Neural progenitor cell (in vitro differentiated cells): ENCODE data around the gene MRM2. TPM values are rescaled to one million over a fixed set of nuclear protein-coding genes. Genes with fewer than 3 reads are reported as not detected.

Source experiments
- DNase-seq: peaks from one replicate; pipeline ENCODE4 v3.0.0-alpha.2; 2016; ENCODE audit warnings: low spot score
- H2AFZ ChIP-seq: fragments of 200-600 bp; sonication (generic); replicated peaks from 2 replicates; pipeline ENCODE4 v1.6.1; 2016; ENCODE audit warnings: antibody characterized with exemption
- H3F3A ChIP-seq: fragments of 200-600 bp; sonication (generic); 2 replicates; pipeline ENCODE4 v1.6.1; 2016; ENCODE audit warnings: antibody characterized with exemption, low read depth
- H3K27ac ChIP-seq: fragments of 200-600 bp; sonication (generic); 2 replicates; pipeline ENCODE4 v1.5.1; 2016; ENCODE audit warnings: mild to moderate bottlenecking
- H3K27me3 ChIP-seq: fragments of 200-600 bp; sonication (generic); 2 replicates; pipeline ENCODE4 v1.6.1; 2016; ENCODE audit warnings: mild to moderate bottlenecking, moderate library complexity
- H3K36me3 ChIP-seq: fragments of 200-600 bp; sonication (generic); 2 replicates; pipeline ENCODE4 v1.5.1; 2016
- H3K4me1 ChIP-seq: fragments of 200-600 bp; sonication (generic); 2 replicates; pipeline ENCODE4 v1.6.1; 2016; ENCODE audit warnings: mixed run types
- H3K4me2 ChIP-seq: fragments of 200-600 bp; sonication (generic); 2 replicates; pipeline ENCODE4 v1.6.1; 2016
- H3K4me3 ChIP-seq: fragments of 200-600 bp; sonication (generic); 2 replicates; pipeline ENCODE4 v1.5.1; 2016
- H3K79me2 ChIP-seq: fragments of 200-600 bp; sonication (generic); 2 replicates; pipeline ENCODE4 v1.6.1; 2016; ENCODE audit warnings: low read depth
- H3K9ac ChIP-seq: fragments of 200-600 bp; sonication (generic); 2 replicates; pipeline ENCODE4 v1.6.1; 2016
- H3K9me3 ChIP-seq: fragments of 200-600 bp; sonication (generic); 2 replicates; pipeline ENCODE4 v1.5.1; 2016; ENCODE audit warnings: low read depth
- H4K20me1 ChIP-seq: fragments of 200-600 bp; sonication (generic); 2 replicates; pipeline ENCODE4 v1.6.1; 2016; ENCODE audit warnings: low read depth
- H3K27ac Mint-ChIP-seq: 3 replicates; pipeline ENCODE4 v1.8.0; 2021; ENCODE audit warnings: mixed read lengths
- H3K27me3 Mint-ChIP-seq: 2 replicates; pipeline ENCODE4 v1.8.0; 2022; ENCODE audit warnings: low read depth, mild to moderate bottlenecking, inconsistent platforms, moderate library complexity, mixed read lengths; ENCODE audit not compliant: insufficient read depth
- H3K36me3 Mint-ChIP-seq: 3 replicates; pipeline ENCODE4 v1.8.0; 2021; ENCODE audit warnings: mixed read lengths
- H3K4me1 Mint-ChIP-seq: 3 replicates; pipeline ENCODE4 v1.8.0; 2021; ENCODE audit warnings: mixed read lengths
- H3K4me3 Mint-ChIP-seq: 3 replicates; pipeline ENCODE4 v1.8.0; 2021; ENCODE audit warnings: mild to moderate bottlenecking, moderate library complexity, mixed read lengths
- H3K9me3 Mint-ChIP-seq: 3 replicates; pipeline ENCODE4 v1.8.0; 2020; ENCODE audit warnings: mixed read lengths
- CTCF ChIP-seq: fragments of 200-600 bp; sonication (generic); IDR thresholded peaks from 2 replicates; pipeline ENCODE4 v1.5.1; 2017; ENCODE audit warnings: antibody characterized with exemption, mild to moderate bottlenecking
- EZH2 ChIP-seq: fragments of 200-600 bp; sonication (generic); IDR thresholded peaks from 2 replicates; pipeline ENCODE4 v1.6.1; 2017; ENCODE audit warnings: antibody characterized with exemption, mild to moderate bottlenecking, moderate library complexity
- EZH2phosphoT487 ChIP-seq: fragments of 200-600 bp; sonication (generic); IDR thresholded peaks from 2 replicates; pipeline ENCODE4 v1.6.1; 2017; ENCODE audit warnings: antibody characterized with exemption
- total RNA-seq: library from RNA; depleted of rRNA; stranded (reverse); fragments of >200 nt; gene quantifications from 2 replicates; pipeline ENCODE4 v1.2.3, GENCODE V29; 2015; ENCODE audit warnings: low replicate concordance

The MRM2 gene
- total RNA-seq, 1 donor from 2014 or later, result 34.3 TPM

GRCh38 chr7:2214636-2215035, 27.4 kb downstream of the MRM2 start:
- Mint-ChIP-seq H3K27me3 (peaks cover 6% of the 10 kb centered on the region), H3K4me1 (no peaks in the 10 kb centered on the region), H3K27ac (no peak overlapping the region), H3K4me3 (no peak overlapping the region), H3K9me3 (no peaks in the 10 kb centered on the region), H3K36me3 (peaks cover 29% of the 10 kb centered on the region)
- H3K4me3 ChIP-seq, result no peak overlapping the region
- no peak overlapping the region for H3K27ac ChIP-seq
- no peak overlapping the region for H3K9ac ChIP-seq
- no peaks in the 10 kb centered on the region for H3F3A ChIP-seq
- no peaks in the 10 kb centered on the region for H3K36me3 ChIP-seq
- TF ChIP-seq EZH2 (no peak), EZH2phosphoT487 (no peak), CTCF (no peak)
- H4K20me1 ChIP-seq, result peaks cover 4% of the 10 kb centered on the region
- no peaks in the 10 kb centered on the region for H3K27me3 ChIP-seq
- no peaks in the 10 kb centered on the region for H3K79me2 ChIP-seq
- H3K9me3 ChIP-seq, result no peaks in the 10 kb centered on the region
- DNase-seq, result no peak
- no peak overlapping the region for H3K4me2 ChIP-seq
- no peak overlapping the region for H2AFZ ChIP-seq
- H3K4me1 ChIP-seq, result no peaks in the 10 kb centered on the region

- no peak for DNase-seq
- H3K4me1 Mint-ChIP-seq, result no peaks in the 10 kb centered on the region
These were observed 28.3 kb downstream of the MRM2 start for GRCh38 chr7:2213551-2214215.

GRCh38 chr7:2212906-2213305, 29.1 kb downstream of the MRM2 start:
- H3K27me3 Mint-ChIP-seq, result peaks cover 3% of the 10 kb centered on the region
- Histone ChIP-seq H3K79me2 (no peaks in the 10 kb centered on the region), H3K36me3 (no peaks in the 10 kb centered on the region)

More at GRCh38 chr7:2213551-2214215, 28.3 kb downstream of the MRM2 start:
- H3K4me3 Mint-ChIP-seq, result no peak overlapping the region
- no peak overlapping the region for H3K27ac Mint-ChIP-seq
- Histone ChIP-seq H3K4me1 (no peaks in the 10 kb centered on the region), H3K9ac (no peak overlapping the region), H4K20me1 (peaks cover 11% of the 10 kb centered on the region), H3K4me3 (no peak overlapping the region), H3K79me2 (no peaks in the 10 kb centered on the region), H3K9me3 (no peaks in the 10 kb centered on the region), H3K27ac (no peak overlapping the region), H3K27me3 (no peaks in the 10 kb centered on the region), H2AFZ (no peak overlapping the region), H3K4me2 (no peak overlapping the region), H3F3A (no peaks in the 10 kb centered on the region), H3K36me3 (no peaks in the 10 kb centered on the region)
- peaks cover 33% of the 10 kb centered on the region for H3K36me3 Mint-ChIP-seq
- peaks cover 6% of the 10 kb centered on the region for H3K27me3 Mint-ChIP-seq
- TF ChIP-seq CTCF (no peak), EZH2phosphoT487 (no peak), EZH2 (no peak)
- no peaks in the 10 kb centered on the region for H3K9me3 Mint-ChIP-seq

More at GRCh38 chr7:2212906-2213305, 29.1 kb downstream of the MRM2 start:
- H3K4me3 ChIP-seq, result no peak overlapping the region
- H3K9me3 ChIP-seq, result no peaks in the 10 kb centered on the region
- H3K4me3 Mint-ChIP-seq, result no peak overlapping the region
- no peaks in the 10 kb centered on the region for H3K4me1 ChIP-seq
- no peaks in the 10 kb centered on the region for H3K27me3 ChIP-seq
- peaks cover 34% of the 10 kb centered on the region for H3K36me3 Mint-ChIP-seq
- no peaks in the 10 kb centered on the region for H3K9me3 Mint-ChIP-seq
- H4K20me1 ChIP-seq, result peaks cover 15% of the 10 kb centered on the region
- H2AFZ ChIP-seq, result no peak overlapping the region
- no peaks in the 10 kb centered on the region for H3F3A ChIP-seq
- H3K27ac ChIP-seq, result no peak overlapping the region
- no peak overlapping the region for H3K27ac Mint-ChIP-seq
- no peak overlapping the region for H3K4me2 ChIP-seq
- no peak overlapping the region for H3K9ac ChIP-seq
- H3K4me1 Mint-ChIP-seq, result no peaks in the 10 kb centered on the region
- TF ChIP-seq EZH2 (no peak), EZH2phosphoT487 (no peak), CTCF (no peak)
- DNase-seq, result no peak
